ENCODE data around the gene PLA2G5. TPM values are rescaled to one million over a fixed set of nuclear protein-coding genes. Genes with fewer than 3 reads are reported as not detected.

The PLA2G5 gene
- total RNA-seq, 1 experiment from 2014 or later, result not detected

DNA sequence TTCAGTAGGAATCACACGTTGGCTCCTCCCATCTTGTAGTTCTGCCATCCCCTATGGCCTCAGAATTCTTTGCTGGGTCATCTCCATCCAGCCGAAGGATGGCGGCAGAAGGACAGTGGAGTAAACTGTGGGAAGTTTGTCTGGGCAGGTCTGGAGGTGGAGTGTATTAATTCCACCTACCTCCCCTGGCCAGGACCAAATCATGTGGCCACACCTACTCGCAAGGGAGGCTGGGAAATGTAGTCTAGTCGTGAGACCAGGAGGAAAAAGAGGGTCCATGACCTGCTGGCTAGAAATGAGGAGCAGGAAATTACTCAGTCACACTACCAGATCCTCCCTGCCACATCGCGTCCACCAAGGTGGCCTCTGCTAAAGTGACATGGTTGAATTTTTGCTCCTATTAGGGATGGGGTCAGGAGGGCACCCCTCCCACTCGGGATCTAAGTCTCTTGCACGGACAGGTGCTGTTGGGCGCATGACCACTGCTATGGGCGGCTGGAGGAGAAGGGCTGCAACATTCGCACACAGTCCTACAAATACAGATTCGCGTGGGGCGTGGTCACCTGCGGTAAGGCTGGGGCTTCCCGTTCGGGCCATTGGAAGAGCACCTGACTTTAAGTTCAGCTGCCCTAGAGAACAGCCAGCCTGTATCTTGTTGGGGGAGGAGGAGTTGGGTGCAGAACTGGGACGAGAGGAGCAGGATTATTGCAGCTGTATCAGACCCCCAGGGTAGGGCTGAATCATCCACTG is 19.5 kb downstream of the PLA2G5 start:
- Histone ChIP-seq H3K27me3 (ENCODE audit: insufficient read depth, low read depth) (no peaks in the 10 kb centered on the region), H2AFZ (no peak overlapping the region), H3K9me3 (ENCODE audit: insufficient read depth, low read depth) (no peaks in the 10 kb centered on the region), H4K20me1 (ENCODE audit: insufficient read depth) (no peaks in the 10 kb centered on the region), H3K4me3 (no peak overlapping the region), H3K9me2 (ENCODE audit: insufficient read depth) (no peaks in the 10 kb centered on the region), H3K4me2 (no peak overlapping the region), H3K36me3 (ENCODE audit: low read depth) (no peaks in the 10 kb centered on the region), H3K27ac (no peak overlapping the region), H3F3A (ENCODE audit: insufficient read depth, low read depth) (no peaks in the 10 kb centered on the region), H3K4me1 (replicated peaks; ENCODE audit: insufficient read depth) (no peaks in the 10 kb centered on the region), H3K79me2 (ENCODE audit: low read depth) (no peaks in the 10 kb centered on the region)
- no peak for DNase-seq
- ChIA-PET POLR2A (ENCODE audit: unreplicated experiment) (no interaction called here), CTCF (no interaction called here)
- no TSS peak for BruUV-seq (replicated peaks)
- TF ChIP-seq EZH2 (IDR thresholded peaks at IDR 0.05; ENCODE audit: low read depth) (no peak), CTCF (conservative IDR thresholded peaks at IDR 0.05) (no peak)
- intact Hi-C loops (cut with micrococcal nuclease; ENCODE audit: unreplicated experiment), result no loop called here

GRCh38 chr1:20090119-20090518 is 20.1 kb downstream of the PLA2G5 start:
- H3K4me2 ChIP-seq, result no peak overlapping the region
- no peaks in the 10 kb centered on the region for H3F3A ChIP-seq (ENCODE audit: insufficient read depth, low read depth)
- DNase-seq, result no peak
- H3K27me3 ChIP-seq (ENCODE audit: insufficient read depth, low read depth), result no peaks in the 10 kb centered on the region
- intact Hi-C loops (cut with micrococcal nuclease; ENCODE audit: unreplicated experiment), result no loop called here
- no TSS peak for BruUV-seq (replicated peaks)
- no peaks in the 10 kb centered on the region for H3K9me2 ChIP-seq (ENCODE audit: insufficient read depth)
- H3K36me3 ChIP-seq (ENCODE audit: low read depth), result no peaks in the 10 kb centered on the region
- no peaks in the 10 kb centered on the region for H3K9me3 ChIP-seq (ENCODE audit: insufficient read depth, low read depth)
- H2AFZ ChIP-seq, result no peak overlapping the region
- ChIA-PET CTCF (no interaction called here), POLR2A (ENCODE audit: unreplicated experiment) (interaction anchor here (0.6 kb wide), 1 partner anchor 16 kb away, joined by 4 read pairs; no protein-coding TSS in a partner anchor)
- no peaks in the 10 kb centered on the region for H3K4me1 ChIP-seq (replicated peaks; ENCODE audit: insufficient read depth)
- H3K27ac ChIP-seq, result no peak overlapping the region
- no peak overlapping the region for H3K4me3 ChIP-seq
- no peaks in the 10 kb centered on the region for H4K20me1 ChIP-seq (ENCODE audit: insufficient read depth)
- H3K79me2 ChIP-seq (ENCODE audit: low read depth), result no peaks in the 10 kb centered on the region
- TF ChIP-seq EZH2 (IDR thresholded peaks at IDR 0.05; ENCODE audit: low read depth), result no peak
- no peak for TF ChIP-seq CTCF (conservative IDR thresholded peaks at IDR 0.05)

DNA sequence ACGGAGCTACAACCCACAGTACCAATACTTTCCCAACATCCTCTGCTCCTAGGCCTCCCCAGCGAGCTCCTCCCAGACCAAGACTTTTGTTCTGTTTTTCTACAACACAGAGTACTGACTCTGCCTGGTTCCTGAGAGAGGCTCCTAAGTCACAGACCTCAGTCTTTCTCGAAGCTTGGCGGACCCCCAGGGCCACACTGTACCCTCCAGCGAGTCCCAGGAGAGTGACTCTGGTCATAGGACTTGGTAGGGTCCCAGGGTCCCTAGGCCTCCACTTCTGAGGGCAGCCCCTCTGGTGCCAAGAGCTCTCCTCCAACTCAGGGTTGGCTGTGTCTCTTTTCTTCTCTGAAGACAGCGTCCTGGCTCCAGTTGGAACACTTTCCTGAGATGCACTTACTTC is 20.6 kb downstream of the PLA2G5 start:
- BruUV-seq (replicated peaks), result no TSS peak
- TF ChIP-seq EZH2 (IDR thresholded peaks at IDR 0.05; ENCODE audit: low read depth) (no peak), CTCF (conservative IDR thresholded peaks at IDR 0.05) (no peak)
- ChIA-PET CTCF (interaction anchor here (0.5 kb wide), 1 partner anchor 171 kb away, joined by 7 read pairs; no protein-coding TSS in a partner anchor), POLR2A (ENCODE audit: unreplicated experiment) (interaction anchor here (0.6 kb wide), 1 partner anchor 16 kb away, joined by 4 read pairs; no protein-coding TSS in a partner anchor)
- no peak for DNase-seq
- no peaks in the 10 kb centered on the region for H3K36me3 ChIP-seq (ENCODE audit: low read depth)
- H3F3A ChIP-seq (ENCODE audit: insufficient read depth, low read depth), result no peaks in the 10 kb centered on the region
- H3K4me2 ChIP-seq, result no peak overlapping the region
- H3K27me3 ChIP-seq (ENCODE audit: insufficient read depth, low read depth), result no peaks in the 10 kb centered on the region
- H3K4me1 ChIP-seq (replicated peaks; ENCODE audit: insufficient read depth), result no peaks in the 10 kb centered on the region
- H3K27ac ChIP-seq, result no peak overlapping the region
- intact Hi-C loops (cut with micrococcal nuclease; ENCODE audit: unreplicated experiment), result no loop called here
- H3K4me3 ChIP-seq, result no peak overlapping the region
- no peaks in the 10 kb centered on the region for H3K9me3 ChIP-seq (ENCODE audit: insufficient read depth, low read depth)
- H3K79me2 ChIP-seq (ENCODE audit: low read depth), result no peaks in the 10 kb centered on the region
- H4K20me1 ChIP-seq (ENCODE audit: insufficient read depth), result no peaks in the 10 kb centered on the region
- H2AFZ ChIP-seq, result no peak overlapping the region
- H3K9me2 ChIP-seq (ENCODE audit: insufficient read depth), result no peaks in the 10 kb centered on the region

All from PC-9 (cell line).